Islet of Langerhans (tissue), 1 donor: Measurements from ENCODE around the gene SLC47A2.

ENCODE experiments used
- FAIRE-seq: peaks from one replicate; lab custom pipeline; 2011; peaks lifted over from hg19 to GRCh38; lab: Jason Lieb, UNC

Gene SLC47A2

DNA sequence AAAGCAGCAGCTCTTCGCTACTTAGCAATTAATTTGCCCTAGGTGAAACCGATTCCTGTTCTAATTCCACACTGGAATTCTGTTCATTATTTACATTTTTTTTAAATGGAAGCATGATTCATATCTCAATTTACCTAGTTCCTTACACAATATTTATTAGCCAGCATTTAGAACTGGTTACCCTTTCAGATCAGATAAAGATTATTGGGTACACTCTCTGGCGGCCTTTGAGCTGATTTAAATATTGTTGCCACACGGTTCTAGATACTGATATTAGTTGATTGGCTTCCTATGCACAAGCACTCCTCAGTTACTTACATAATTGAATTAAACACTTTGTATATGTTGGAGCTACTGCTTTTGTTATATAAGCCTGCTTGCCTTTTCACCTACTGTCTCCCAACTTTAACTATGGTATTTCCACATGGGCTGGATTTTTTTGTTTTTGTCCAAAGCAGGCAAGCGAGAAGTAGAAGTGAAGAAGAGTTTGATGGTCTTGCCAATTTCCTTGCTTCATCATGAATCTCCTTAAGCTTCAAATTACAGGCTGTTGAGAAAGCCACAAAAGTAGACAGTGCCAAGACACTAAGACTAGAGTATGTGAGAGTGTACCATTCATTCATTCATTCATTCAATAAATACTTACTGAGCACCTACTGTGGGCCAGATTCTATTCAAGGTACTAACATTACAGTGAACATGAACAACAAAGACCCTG is 71.7 kb downstream of the SLC47A2 start:
- FAIRE-seq: no peak

DNA sequence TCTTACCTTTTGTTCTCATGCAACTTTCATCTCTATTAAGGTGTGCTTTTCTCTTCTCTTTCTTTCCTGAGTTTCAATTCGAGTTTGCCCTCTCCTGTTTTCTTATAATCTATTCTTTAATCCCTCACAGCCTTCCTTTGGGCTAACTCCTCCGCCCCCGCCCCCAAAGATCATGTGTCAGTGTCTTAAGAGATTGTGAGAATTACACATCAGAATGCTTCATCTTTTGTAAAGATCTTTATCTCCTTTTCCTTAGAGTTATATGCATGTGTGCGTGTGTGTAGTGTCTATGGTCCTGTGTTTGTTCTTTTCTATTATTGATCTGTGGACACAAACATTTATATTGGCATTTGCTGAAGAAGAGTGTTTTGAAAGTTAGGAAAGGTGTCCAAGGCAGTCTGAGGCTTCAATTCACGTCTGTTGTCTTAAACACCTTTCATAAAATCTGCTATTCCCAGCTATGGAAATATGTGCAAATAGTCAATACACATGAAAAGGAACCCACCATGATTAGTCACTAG is 74.0 kb downstream of the SLC47A2 start:
- no peak for FAIRE-seq

DNA sequence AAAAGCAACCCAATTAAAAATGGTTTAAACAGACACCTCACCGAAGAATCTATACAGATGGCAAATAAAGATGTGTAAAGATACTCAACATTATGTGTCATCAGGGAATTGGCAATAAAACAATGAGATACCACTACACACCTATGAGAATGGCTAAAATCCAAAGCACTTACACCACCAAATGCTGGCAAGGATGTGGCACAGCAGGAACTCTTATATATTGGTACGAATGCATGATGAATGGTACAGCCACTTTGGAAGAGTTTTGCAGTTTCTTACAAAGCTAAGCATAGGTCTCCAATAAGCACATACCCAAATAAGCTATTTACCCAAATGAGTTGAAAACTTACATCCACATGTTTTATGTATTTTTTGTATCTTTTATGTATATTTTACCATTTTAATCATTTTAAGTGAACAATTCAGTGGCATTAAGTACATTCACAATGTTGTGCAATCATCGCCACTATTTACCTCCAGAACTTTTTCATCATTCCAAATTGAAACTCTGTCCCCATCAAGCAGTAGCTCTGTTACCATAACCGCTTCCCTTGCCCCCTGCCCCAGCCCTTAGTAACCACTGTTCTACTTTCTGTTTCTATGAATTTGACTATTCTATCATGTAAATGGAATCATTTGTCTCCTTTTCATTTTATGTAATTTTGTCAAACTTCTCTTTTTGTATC is 74.6 kb downstream of the SLC47A2 start:
- no peak for FAIRE-seq

DNA sequence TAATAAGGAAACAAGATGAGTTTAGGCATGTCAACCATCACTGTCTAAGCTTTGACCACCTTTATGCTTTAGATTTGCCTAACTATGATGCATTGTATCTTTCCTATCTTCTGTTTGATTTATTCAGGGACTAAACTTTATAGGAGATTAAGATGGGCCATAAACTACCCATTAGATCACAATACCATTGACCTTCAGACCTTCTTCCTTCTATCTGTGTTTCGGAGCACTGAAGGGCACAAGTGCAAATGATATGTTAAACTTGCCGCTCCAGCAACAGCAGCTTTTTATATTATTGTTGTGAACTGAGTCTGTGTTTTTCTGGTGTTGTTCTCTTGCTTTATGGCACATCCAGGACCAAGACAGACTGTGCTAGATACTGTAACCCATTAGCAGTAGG is 84.5 kb downstream of the SLC47A2 start:
- FAIRE-seq: no peak

DNA sequence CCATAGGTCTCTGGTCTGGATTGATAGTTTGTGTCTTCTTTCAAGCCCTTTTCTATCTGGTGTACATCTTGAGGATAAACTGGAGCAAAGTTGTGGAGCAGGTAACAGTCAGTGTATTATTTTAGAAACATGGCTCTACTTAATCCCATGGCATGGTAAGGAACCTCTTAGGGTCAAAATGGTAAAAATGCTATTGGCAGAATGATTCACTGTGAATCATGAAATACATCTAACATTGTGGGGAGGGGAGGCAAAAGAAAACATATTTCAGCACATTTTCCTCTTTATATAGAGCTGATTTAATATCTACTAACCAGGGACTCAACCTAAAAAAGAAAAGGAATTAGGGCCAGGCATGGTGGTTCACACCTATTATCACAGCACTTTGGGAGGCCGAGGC is 85.7 kb downstream of the SLC47A2 start:
- no peak for FAIRE-seq

DNA sequence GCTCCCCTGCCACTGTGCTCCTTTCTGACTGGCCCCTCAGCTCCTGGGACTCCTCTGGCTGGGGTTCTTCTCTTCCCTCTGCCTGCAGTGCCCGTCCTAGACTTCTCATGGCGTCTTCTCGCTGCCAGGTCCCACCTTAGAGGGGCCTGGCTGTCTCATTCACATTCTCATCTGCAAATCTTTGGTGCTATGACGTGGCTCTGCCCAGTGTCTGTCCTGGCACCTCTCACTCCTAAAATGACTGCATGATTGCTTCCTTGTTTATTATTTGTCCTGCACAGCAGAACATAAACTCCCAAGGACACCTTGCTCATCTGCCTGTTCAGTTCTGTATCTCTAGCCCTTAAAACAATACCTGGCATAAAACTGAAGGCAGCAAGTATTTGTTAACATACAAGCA is 86.3 kb downstream of the SLC47A2 start:
- no peak for FAIRE-seq

DNA sequence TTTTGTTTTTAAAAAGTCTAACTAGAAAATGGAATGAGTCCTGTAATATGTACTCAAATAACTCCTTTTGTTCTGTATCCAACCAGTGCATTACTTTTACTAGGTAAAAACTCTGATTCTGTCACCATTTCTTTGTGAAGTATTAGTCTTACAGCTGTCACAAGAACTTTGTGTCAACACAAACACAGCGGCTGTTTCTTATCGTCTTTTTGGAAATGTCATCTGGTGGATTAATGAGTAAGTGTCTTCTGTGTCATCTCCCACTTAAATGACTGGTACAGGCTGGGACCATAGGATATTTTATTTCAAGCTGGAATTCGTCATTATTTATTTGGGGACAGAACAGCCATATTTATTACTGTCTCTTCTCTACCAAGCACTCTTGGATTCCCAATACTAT is 86.9 kb downstream of the SLC47A2 start:
- no peak for FAIRE-seq
